ENCODE results near the gene CACNA1H.

- TF ChIP-seq EZH2 (IDR thresholded peaks at IDR 0.05) (no peak), CTCF (IDR thresholded peaks at IDR 0.05) (no peak), EZH2phosphoT487 (IDR thresholded peaks at IDR 0.05) (no peak)
These were observed 6.5 kb upstream of the CACNA1H start for GRCh38 chr16:1146409-1146808.
